KMS-11 (cell line): ENCODE results near the gene STARD6.

Source experiments
- H2AFZ ChIP-seq: fragments of 200-600 bp; sonication (generic); 2 replicates; pipeline ENCODE4 v1.6.1; 2016; ENCODE audit warnings: antibody characterized with exemption, mixed run types, low read depth
- H3K27ac ChIP-seq: fragments of 200-600 bp; sonication (generic); 2 replicates; pipeline ENCODE4 v1.6.1; 2016; ENCODE audit warnings: mild to moderate bottlenecking, mixed run types
- H3K27me3 ChIP-seq: fragments of 200-600 bp; sonication (generic); 2 replicates; pipeline ENCODE4 v1.6.1; 2017; ENCODE audit warnings: mild to moderate bottlenecking, low read depth, mixed run types, moderate library complexity; ENCODE audit not compliant: insufficient read depth
- H3K36me3 ChIP-seq: fragments of 200-600 bp; sonication (generic); 2 replicates; pipeline ENCODE4 v1.6.1; 2017; ENCODE audit warnings: mild to moderate bottlenecking, mixed run types; ENCODE audit not compliant: insufficient read depth
- H3K4me1 ChIP-seq: fragments of 200-600 bp; sonication (generic); 2 replicates; pipeline ENCODE4 v1.6.1; 2016; ENCODE audit warnings: mild to moderate bottlenecking, low read depth, mixed run types; ENCODE audit not compliant: poor library complexity, severe bottlenecking
- H3K4me2 ChIP-seq: fragments of 200-600 bp; sonication (generic); 2 replicates; pipeline ENCODE4 v1.7.0; 2016; ENCODE audit warnings: mild to moderate bottlenecking, mixed run types
- H3K4me3 ChIP-seq: fragments of 200-600 bp; sonication (generic); IDR thresholded peaks from 2 replicates; pipeline ENCODE4 v1.6.1; 2017; ENCODE audit warnings: low read depth, low read length, mixed read lengths; ENCODE audit not compliant: insufficient read depth
- H3K79me2 ChIP-seq: fragments of 200-600 bp; sonication (generic); 2 replicates; pipeline ENCODE4 v1.6.1; 2016; ENCODE audit warnings: low read depth, mixed run types; ENCODE audit not compliant: insufficient read depth
- H3K9ac ChIP-seq: fragments of 200-600 bp; sonication (generic); 2 replicates; pipeline ENCODE4 v1.6.1; 2016; ENCODE audit warnings: mild to moderate bottlenecking, mixed run types
- H4K20me1 ChIP-seq: fragments of 200-600 bp; sonication (generic); 2 replicates; pipeline ENCODE4 v1.6.1; 2016; ENCODE audit warnings: mild to moderate bottlenecking, mixed run types; ENCODE audit not compliant: insufficient read depth
- CTCF ChIP-seq: fragments of 200-600 bp; sonication (generic); conservative IDR thresholded peaks from 2 replicates; pipeline ENCODE4 v1.6.1; 2017; ENCODE audit warnings: low read depth, mild to moderate bottlenecking, antibody characterized with exemption, low read length, moderate library complexity, mixed read lengths

The STARD6 gene

GRCh38 chr18:54358495-54359040, 910 bp upstream of the STARD6 start:
- H3K27me3 ChIP-seq = no peaks in the 10 kb centered on the region
- peak overlapping the region; percentile 80 for H3K27ac ChIP-seq
- H4K20me1 ChIP-seq = no peaks in the 10 kb centered on the region
- H3K4me3 ChIP-seq = peak overlapping the region; percentile 69
- no peak for TF ChIP-seq CTCF
- peak overlapping the region; percentile 97 for H2AFZ ChIP-seq
- peaks cover 17% of the 10 kb centered on the region; the same call in 1 of the 2 replicates for H3K79me2 ChIP-seq
- peaks cover 17% of the 10 kb centered on the region for H3K4me1 ChIP-seq
- H3K36me3 ChIP-seq = no peaks in the 10 kb centered on the region
- H3K4me2 ChIP-seq = peak overlapping the region; percentile 71
- peak overlapping the region; percentile 83; the same call in 1 of the 2 replicates for H3K9ac ChIP-seq

DNA sequence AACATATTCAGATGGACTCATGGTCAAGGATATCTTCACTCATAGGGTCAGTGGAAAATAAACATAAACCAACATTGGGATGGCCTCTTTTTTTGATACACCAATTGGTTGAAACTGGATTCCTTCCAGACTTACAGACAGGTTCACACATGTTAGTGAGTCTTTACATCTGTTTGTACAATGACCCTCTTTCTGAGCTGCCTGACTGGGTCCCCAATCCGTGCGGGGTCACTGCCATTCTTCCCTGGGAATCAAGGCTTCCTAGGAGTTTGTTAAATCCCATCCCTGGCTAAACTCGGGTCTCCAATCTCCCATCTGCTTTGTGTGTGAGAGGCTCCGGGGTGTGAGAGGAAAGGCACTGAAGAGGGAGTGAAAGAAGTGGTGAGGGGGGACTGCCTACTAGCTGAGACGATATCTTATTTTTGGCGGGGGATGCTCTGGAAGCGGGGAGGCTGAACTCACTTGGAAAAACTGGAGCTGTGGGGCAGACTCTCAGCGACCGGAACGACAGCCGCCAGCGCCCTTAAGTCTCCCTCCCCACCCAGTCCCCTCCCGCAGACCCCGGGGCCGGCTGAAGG, 487 bp downstream of the STARD6 start:
- peak overlapping the region; percentile 80 for H3K27ac ChIP-seq
- H3K4me2 ChIP-seq = peak overlapping the region; percentile 95
- H4K20me1 ChIP-seq = no peaks in the 10 kb centered on the region
- no peaks in the 10 kb centered on the region for H3K27me3 ChIP-seq
- H3K9ac ChIP-seq = peak overlapping the region; percentile 83
- TF ChIP-seq CTCF = no peak
- H3K79me2 ChIP-seq = peaks cover 17% of the 10 kb centered on the region; the same call in 1 of the 2 replicates
- peak overlapping the region; percentile 97 for H2AFZ ChIP-seq
- peaks cover 17% of the 10 kb centered on the region for H3K4me1 ChIP-seq
- no peaks in the 10 kb centered on the region for H3K36me3 ChIP-seq
- no peak overlapping the region for H3K4me3 ChIP-seq

GRCh38 chr18:54351186-54351585, 6.5 kb downstream of the STARD6 start:
- no peak overlapping the region for H3K27ac ChIP-seq
- H4K20me1 ChIP-seq = no peaks in the 10 kb centered on the region
- H3K9ac ChIP-seq = no peak overlapping the region
- TF ChIP-seq CTCF = no peak
- no peaks in the 10 kb centered on the region for H3K27me3 ChIP-seq
- no peaks in the 10 kb centered on the region for H3K4me1 ChIP-seq
- H3K79me2 ChIP-seq = no peaks in the 10 kb centered on the region
- H3K4me3 ChIP-seq = no peak overlapping the region
- H3K4me2 ChIP-seq = no peak overlapping the region
- no peaks in the 10 kb centered on the region for H3K36me3 ChIP-seq
- H2AFZ ChIP-seq = no peak overlapping the region

DNA sequence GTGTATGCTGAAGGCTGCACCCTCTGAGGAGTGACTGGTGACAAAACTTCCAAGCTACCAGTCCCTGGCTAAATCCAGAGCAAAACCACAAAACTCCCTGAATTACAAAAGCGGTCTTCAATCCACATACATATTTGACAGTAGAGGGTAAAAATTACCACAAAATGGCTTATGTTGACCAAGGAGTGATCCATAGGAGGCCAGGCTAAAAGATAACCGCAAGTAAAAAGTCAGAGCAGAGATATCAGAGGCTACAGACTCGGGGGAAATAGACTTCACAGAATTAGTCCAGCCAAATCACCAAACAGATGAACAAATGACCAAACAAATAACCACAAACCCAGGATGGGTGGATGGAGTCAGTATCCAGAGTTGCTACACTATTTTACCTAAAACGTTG, 19.4 kb downstream of the STARD6 start:
- H2AFZ ChIP-seq = no peak overlapping the region
- H4K20me1 ChIP-seq = peaks cover 4% of the 10 kb centered on the region; the same call in 1 of the 2 replicates
- H3K9ac ChIP-seq = no peak overlapping the region
- no peak overlapping the region for H3K4me3 ChIP-seq
- no peaks in the 10 kb centered on the region for H3K79me2 ChIP-seq
- H3K27me3 ChIP-seq = no peaks in the 10 kb centered on the region
- no peaks in the 10 kb centered on the region for H3K36me3 ChIP-seq
- H3K4me1 ChIP-seq = no peaks in the 10 kb centered on the region
- no peak overlapping the region for H3K27ac ChIP-seq
- no peak for TF ChIP-seq CTCF
- H3K4me2 ChIP-seq = no peak overlapping the region
